HUDEP-2 (cell line): ENCODE data around the gene BPHL.
"Not testable (repeated sequence)": the region's sequence is repeated elsewhere in the genome, so short reads cannot be mapped to it uniquely, and the experiment has no call there.

Experiments
- DNase-seq, 76 experiments: peaks; one replicate each; lab custom pipeline; 2025; ENCODE audit not compliant: unreplicated experiment in 76 of 76; lab: John Stamatoyannopoulos, UW

Gene BPHL

DNA sequence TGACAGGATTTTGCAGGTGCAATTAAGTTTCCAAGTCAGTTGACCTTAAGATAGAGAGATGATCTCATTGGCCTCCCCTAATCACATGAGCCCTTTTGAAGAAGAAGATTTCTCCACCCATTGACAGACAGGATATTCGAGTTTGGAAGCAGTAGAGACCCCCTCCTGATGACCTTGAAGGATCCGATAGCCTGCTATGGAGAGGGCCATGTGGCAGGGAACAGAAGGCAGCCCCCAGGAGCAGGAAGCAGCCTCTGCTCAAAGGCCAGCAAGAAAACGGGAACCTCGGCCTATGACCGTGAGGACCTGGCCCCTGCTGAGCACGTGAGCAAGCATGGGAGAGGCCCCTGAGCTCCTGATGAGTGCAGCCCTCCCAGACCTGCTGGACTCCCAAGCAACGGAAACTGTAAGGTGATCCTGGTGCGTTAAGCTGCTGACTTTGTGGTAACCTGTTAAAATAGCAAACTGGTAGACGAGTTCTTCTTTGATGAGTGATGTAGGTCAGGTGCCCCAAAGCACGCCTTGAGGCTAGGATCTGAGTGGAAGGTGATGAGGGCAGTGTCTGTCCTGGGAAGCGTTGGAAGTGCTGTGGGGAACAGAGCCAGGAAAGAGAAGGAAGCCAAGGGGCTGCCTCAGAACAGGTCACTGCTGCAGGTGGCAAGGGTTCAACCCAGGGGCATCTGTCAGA, 57.3 kb downstream of the BPHL start:
- DNase-seq, result no peak

DNA sequence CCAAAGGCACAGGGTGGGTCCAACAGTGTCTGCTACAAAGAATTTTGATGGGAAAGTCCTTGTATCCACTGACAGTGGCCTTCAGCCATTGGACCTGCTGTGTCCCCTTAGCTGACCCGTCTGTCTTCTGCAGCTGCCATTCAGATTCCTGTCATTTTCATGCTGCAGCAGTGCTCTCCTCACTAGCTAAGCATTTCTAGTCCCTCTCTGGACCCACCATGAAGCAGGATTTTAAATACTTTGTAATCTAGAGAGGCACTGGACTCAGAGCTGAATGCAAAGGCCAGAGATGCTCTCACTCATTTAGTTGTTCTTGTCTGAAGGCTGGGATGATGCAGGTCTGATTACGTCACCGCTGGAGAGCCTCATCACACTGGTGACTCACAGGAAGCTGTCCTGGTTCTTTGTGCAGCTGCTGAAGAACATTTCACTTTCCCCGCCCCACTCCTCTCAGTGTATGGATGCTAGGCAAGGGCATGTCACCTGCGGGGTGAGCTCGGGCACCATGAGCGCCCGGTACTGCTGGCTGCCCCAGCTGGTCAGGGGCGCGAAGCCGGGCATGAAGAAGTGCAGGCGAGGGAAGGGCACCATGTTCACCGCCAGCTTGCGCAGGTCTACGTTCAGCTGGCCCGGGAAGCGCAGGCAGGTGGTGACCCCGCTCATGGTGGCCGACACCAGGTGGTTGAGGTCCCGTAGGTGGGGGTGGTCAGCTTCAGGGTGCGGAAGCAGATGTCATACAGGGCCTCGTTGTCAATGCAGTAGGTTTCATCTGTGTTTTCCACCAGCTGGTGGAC, 58.2 kb downstream of the BPHL start:
- peak in 11 of 76 experiments; percentile 12 to 50 (median 19) for DNase-seq

DNA sequence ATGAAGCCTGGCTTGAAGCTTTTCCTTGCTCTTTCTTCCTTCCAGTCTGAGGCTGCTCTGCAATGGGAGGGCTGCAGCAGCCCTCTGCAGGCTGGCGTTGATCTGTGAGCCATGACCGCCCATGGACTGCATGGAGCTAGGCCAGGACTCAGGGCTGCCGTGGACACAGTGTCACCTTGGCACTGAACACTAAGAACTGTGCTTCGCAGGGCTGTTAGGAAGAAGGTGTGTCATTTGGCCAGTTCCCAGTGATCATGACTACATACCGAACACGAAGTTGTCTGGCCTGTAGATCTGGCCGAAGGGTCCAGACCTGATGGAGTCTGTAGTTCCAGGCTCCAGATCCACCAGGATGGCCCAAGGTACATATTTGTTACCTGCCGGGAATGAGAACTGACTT, 60.2 kb downstream of the BPHL start:
- not testable (repeated sequence) for DNase-seq

DNA sequence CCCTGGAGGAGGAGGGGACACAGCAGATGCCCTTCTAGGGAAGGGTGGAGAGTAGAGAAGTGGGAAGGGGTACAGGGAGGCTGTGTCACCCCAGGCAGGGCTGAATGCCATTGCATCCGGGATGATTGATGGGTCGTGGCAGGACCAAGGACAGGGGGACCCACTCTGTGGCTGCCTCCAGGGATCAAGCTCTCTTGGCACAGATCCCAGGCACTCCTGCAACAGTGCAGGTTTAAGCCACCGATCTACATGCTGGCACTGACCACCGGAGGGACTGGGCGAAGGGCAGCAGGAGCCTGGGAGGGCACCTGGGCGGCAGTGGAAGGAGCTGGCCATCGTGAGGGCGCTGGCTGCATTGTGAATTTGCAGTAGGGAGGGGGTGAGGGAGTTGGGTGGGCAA, 61.4 kb downstream of the BPHL start:
- not testable (repeated sequence) for DNase-seq

DNA sequence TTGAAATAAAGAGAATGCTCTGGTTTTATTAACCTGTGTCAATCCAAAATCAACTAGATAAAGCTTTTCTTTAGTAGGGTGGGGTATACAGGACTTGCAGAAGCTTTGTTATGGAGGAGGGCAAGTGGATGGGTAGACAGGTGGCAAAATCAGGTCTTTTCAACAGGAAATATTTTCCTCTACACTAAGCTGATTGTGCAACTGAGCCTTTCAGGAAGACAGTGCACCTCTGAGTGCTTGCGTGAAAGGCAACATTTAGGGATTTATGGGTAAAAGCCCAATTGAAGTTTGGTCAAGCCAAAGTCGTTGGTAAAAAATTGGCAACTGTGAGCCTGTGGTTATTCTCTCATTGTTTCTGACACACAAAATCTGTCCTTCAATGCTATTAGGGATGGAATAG, 62.6 kb downstream of the BPHL start:
- DNase-seq, result no peak

DNA sequence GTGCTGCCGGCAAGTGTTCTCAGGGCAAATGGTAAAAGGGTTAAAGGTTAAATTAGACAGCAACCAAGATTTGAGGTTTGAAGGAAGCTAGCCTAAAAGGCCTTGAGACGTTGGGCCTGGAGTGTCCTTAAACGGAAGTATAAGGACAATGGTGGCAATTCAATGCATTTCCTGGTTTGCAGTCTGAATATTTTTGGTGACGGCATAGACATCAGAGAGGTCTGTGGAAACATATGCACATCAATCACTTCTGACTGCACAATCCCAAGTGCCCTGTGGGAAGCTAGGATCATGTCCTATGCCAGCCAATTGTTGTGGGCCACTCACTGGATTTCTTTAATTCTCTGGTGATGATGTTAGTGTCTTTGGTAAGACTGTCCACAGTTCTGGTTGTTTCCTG, 64.6 kb downstream of the BPHL start:
- no peak for DNase-seq

DNA sequence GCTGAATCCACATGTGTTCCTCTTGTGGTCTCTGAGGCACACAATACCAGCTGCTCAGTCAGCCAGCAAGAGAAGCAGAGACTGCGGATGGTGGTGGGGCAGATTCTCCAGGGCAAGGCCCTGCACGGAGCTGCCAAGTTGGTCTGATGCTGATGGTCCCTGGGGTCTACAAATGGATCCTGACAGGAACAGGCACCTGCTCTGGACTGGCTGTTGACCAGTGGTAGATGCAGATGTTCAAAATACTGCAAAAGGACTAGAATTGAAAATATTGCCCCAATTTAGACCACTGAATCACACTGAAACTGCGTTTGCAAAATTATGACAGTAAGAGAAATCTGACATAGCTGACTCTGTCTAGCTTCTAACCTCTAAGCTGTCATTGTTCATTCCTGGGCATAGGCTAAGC, 68.5 kb downstream of the BPHL start:
- no peak for DNase-seq

DNA sequence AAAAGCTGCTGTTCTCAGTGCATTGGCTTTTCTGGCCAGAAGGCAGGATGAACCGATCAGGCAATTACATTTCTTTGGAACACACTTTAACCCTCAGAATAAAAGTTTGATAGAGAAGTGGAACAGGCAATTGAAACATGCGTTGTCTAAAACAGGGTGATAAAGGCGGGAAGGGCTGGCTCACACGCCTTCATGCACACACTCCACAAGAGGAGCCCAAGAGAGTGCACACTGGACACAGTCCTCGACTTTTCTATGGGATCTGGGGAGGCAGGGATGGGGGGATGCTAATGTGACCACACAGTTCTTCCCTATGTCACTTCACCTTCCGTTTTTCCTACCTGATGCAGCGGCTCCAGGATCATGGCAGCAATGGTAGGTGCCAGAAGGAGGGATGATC, 69.8 kb downstream of the BPHL start:
- no peak for DNase-seq

DNA sequence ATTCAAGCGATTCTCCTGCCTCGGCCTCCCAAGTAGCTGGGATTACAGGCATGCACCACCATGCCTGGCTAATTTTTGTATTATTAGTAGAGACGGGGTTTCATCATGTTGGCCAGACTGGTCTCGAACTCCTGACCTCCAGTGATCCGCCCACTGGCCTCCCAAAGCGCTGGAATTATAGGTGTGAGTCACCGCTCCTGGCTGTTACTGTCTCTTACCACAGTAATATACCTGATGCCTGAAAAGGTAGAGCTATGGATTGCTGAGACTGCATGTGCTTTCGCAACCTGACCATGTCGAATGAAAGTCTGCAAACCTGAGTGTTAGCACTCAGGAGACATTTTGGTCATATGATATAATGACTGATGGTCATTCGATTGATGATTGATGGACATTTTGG, 70.7 kb downstream of the BPHL start:
- DNase-seq, result not testable (repeated sequence)

DNA sequence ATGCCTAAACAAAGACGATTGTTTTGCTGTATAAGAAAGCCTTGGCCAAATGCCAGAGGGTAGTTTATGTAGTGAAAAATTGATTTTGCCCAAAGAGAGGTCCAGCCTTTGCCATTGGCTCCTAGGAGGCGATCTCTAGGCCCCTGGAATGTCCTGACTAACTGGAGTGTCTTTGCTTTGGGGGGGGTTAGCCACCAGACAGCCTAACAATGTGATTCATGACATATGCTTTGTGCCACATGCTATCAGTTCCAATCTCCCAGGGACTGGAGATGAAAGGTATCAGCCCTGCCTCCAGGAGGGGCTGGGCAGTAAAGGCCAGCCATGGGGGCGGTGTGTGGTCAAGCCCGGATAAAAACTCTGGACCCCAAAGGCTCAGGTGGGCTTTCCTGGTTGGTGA, 71.5 kb downstream of the BPHL start:
- peak in 1 of 76 experiments; percentile 11 for DNase-seq

DNA sequence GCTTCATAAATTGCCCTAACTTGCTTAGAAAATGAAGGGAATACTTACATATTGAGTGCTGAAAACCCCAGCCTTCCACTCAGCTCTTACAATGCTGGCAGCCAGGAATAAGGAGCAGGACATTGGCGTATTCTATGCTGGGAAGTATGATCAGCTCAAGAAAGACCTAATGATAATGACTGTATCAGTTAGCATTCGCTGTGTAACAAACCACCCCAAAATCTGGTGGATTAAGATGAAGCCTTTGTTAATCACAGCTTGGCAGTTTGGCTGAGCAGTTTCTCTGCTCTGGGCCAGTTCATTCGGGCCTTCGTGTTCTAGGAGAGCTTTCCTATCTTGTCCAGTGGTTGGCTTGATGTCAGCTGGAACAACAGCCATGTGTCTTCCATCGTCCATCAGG, 72.3 kb downstream of the BPHL start:
- DNase-seq, result no peak

DNA sequence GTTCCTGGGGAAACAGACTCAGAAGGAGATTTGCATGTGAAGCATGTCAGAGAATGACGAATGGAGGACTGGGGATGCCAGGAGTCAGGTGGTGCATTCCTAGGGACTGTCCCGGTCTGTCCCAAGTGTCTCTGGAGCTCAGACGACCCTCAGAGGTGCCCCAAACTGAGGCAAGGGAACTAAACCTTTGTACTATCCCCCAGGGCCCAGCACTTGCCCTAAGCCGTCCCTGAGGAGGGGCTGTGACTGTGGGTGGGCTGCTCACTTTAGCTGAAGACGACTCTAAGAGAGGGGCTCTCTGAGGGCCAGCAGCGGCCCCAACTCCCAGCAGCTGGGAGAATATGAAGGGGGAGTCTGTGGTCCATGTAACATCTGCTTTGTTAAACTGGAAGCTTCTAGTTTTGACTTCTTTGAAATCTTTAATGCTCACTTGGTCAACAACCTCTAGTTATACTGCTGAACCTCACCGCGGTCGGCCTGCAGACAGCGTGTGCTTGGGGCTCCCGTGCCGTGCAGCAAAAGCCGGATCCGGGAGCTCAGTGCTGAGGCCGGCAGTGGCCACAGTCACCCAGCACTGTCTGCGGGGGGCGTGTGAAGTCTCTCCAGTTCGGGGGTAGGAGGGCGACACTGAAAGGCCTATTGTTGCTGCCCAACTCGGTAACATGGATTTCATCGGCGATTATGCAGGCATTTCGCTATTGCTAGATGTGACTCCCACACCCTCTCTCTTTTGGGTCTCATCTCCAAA, 74.8 kb downstream of the BPHL start:
- DNase-seq, result no peak

DNA sequence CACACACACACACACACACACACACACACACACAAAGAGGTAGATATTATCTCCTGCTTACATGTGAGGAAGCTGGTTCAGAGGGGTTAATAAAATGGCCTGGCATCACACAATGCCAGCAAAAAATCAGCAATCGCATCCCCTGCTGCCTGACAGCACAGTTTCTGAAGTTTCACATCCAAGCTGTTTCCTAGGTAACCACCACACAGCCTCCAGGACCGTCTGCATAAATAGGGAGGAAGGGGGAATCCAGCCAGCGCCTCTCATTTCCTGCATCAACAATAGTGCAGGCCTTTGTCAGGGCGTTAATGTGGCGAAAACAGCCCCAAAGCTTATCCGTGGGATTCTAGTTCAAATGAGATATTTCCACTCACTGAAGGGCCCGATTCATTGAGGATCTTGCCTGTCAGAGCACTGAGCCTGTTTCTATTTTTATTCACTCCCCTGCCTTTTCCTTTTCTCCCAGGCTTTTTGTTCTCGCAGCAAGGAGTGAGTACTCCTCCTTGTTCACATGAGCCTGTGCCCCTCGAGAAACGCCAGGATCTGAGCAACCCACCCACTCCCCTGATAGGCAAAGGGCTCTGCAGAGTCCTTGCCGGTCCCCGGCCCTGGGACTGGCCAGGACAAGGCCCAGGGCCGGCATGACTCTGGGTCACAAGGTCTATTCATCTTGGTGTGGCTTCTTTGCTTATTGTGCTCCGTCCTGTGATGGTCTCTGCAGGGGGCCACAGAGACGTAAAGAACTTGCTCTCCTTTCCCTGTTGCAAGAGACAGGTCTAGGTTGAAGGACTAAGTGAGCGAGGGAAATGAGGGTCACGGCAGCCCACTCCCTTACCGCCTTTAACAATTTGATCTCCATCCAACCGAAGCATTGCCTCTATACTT, 76.3 kb downstream of the BPHL start:
- no peak for DNase-seq

DNA sequence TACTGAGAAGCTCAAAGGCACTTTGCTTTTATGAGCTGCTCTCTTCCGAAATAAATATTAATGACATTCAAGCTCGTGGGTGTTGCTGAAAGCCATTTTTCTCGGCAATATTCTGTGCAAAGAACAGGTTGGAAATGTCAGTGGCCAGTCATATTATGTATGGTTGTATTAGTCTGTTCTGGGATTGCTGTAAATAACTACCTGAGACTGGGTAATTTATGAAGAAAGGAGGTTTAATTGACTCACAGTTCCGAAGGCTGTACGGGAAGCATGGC, 76.8 kb downstream of the BPHL start:
- no peak for DNase-seq

DNA sequence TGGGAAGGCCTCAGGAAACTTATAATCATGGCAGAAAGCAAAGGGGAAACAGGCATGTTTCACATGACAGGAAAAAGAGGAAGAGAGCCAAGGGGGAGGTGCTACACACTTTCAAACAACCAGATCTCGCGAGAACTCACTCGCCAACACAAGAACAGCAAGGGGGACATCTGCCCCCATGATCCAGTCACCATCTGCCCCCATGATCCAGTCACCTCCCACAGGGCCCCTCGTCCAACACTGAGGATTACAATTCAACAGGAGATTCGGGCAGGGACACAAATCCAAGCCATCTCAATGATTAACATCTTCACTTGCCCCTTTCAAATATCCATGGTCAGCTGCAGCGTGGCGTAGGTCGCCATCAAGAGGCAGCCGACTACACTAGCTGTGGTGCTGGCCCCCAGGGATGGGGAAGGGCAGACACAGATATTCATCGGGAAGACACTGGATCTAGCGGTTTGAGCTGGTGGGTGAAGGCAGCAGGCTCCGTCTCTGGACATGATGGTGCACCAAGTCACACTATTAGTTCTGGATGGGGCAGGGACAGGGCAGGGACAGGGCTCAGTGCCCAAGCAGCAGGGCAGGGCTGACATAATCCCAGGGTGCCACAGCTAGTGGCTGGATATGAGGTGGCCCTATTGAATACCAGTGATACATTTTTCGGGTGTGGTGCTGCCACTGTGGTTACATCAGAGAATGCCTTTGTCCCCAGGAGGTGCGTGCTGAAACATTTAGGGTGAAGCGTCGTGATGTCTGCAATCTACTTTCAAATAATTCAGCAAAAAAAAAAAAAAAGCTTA, 77.4 kb downstream of the BPHL start:
- DNase-seq, result peak in 9 of 76 experiments; percentile 10 to 39 (median 25)

DNA sequence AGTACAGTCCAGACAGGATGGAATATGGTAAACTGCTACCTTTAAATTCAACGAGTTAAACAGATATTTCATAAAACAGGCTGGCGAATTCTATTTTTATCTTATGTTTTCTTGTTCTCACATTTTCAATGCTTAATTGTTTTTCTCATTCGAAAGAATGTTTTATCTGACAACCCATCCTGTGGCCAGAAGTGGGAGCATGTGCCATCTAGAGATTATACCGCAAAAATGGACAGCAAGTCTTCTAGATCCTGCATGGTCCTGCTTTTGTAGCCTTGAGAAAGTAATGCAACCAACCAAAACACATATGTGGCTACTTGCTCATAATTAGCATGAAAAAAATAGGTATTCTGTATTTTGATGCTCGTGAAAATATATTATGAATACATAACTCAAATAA, 78.3 kb downstream of the BPHL start:
- DNase-seq, result peak in 20 of 76 experiments; percentile 10 to 71 (median 38)

DNA sequence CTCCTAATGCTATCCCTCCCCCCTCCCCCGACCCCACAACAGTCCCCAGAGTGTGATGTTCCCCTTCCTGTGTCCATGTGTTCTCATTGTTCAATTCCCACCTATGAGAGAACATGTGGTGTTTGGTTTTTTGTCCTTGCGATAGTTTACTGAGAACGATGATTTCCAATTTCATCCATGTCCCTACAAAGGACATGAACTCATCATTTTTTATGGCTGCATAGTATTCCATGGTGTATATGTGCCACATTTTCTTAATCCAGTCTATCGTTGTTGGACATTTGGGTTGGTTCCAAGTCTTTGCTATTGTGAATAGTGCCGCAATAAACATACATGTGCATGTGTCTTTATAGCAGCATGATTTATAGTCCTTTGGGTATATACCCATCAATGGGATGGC, 79.2 kb downstream of the BPHL start:
- DNase-seq, result not testable (repeated sequence)

DNA sequence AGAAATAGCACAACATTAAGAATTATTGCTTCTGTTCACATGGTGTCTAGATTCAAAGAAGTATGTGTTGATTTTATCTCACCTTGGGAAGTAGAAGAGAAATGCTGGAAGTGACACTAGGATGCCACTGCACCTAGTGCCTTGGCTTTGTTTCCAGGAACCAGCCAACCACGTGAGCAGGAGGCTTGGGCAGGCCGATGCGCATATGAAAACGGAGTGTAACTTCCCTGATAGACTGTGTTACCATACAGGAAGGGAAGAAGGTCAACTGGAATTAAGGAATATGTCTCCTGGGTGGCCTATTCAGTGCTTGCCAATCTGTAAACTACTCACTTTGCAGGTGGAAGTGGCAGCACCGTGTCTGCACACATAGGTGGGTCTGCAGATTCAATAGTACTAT, 80.9 kb downstream of the BPHL start:
- no peak for DNase-seq

DNA sequence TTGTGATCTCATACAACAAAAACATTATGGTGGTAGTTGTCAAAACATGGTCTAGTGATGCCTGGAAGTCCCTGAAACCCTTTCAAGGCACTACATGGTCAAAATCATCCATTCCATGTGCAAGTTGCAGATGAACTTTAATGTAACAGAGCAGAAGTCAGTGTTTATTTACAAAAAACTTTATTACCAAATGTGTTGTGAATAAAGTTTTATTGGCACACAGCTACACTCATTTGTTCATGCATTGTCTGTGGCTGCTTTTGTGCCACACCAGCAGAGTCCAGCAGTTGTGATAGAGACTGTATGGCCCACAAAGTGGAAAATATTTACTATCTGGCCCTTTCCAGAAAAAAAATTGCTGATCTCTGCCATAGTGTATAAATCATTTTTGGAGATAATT, 82.2 kb downstream of the BPHL start:
- DNase-seq, result no peak

DNA sequence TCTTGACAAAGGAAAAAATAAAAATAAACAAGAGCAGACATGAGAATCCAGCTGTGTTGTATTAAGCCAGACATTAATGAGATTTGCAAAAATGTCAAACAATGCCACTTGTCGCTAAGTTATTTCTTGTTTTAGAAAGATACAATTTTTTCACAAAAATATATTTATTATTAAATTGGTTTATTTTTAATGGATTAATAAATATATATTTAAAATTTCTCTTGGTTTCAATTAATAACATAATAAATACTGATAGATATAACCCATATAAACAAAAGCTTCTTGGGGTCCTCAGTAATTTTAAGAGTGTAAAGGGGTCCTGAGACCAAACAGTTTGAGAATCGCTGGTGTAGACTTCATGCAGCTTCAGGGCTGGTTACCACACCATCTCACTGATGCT, 82.9 kb downstream of the BPHL start:
- DNase-seq, result no peak
